Activated CD4-positive, alpha-beta T cell treated with anti-CD3 and anti-CD28 coated beads, Interleukin-2, amount 50 U/mL, for 1 hour (primary cell): ENCODE measurements around the gene YWHAG.
"Not testable (repeated sequence)": the region's sequence is repeated elsewhere in the genome, so short reads cannot be mapped to it uniquely, and the experiment has no call there.

ENCODE experiments used
- DNase-seq: peaks from one replicate; pipeline ENCODE4 v3.0.0-alpha.2; 2020

The YWHAG gene

DNA sequence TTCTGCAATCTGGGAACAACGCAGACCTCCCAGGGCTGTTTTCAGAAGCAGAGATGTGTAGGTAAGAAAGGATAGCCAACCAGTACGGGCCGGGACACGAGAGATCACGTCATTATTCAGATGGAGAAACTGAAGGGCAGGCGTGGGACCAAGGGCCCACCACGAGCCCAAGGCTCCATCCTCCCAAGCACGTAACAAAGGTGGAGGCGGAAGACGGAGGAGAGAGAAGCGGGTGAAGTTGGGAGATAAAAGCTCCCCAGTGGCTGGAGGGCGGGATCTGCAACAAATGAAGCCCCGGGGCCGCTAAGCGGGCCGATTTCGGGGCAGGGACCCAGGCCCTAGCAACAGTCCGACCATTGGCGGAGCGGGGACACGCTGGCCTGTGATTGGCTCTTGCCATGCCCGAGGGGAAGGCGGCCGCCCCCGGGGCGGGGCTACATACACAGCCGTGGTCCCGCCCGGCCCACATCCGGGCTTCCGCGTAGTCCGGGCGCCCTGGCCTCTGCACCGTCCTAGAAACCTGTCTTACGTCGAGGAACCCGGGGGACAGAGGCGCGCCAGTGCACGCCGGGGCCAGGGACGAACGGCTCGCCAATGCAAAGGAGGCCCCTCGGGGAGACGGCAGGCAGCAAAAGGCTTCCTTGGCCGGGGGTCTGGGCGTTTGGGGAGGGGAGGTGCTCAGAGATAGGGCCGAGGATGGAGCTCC is 40.9 kb downstream of the YWHAG start:
- DNase-seq, result peak; percentile 94

DNA sequence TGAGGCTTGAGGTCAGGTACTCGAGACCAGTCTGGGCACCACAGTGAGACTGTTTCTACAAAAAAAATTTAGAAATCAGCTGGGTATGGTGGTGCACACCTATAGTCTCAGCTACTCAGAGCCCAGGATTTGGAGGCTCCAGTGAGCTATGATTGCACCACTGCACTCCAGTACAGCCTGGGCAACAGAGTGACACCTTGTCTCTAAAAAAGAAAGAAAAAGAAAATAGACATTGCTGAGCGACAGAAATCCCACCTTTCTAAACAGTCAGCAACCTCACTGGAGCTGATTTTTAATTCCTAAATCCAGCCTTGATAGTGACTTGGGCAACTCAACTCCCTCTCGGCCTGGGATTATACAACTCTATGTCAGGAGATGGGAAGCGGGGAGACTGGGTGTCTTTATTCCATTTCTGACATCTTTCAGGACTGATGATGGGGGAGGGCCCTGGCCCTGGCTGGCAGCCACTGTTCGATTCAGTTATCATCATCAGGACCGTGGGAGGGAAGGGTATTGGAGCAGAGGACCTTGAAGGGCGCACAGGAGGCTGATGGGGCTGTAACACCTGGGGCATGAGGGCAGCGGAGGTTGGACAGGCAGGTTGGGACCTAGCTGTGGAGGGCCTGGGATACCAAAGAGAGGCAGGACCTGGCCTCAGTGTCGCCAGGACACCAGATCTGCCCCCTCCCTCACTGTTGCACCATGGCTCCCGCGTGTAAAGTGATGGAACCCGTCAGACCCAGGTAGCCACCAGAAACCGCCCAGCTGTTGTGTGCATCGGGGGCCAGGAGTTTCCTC is 41.6 kb downstream of the YWHAG start:
- no peak for DNase-seq

- no peak for DNase-seq
Measured at GRCh38 chr7:76315364-76315763, 43.4 kb downstream of the YWHAG start.

- DNase-seq, result not testable (repeated sequence)
Measured at GRCh38 chr7:76314740-76315139, 44.1 kb downstream of the YWHAG start.

DNA sequence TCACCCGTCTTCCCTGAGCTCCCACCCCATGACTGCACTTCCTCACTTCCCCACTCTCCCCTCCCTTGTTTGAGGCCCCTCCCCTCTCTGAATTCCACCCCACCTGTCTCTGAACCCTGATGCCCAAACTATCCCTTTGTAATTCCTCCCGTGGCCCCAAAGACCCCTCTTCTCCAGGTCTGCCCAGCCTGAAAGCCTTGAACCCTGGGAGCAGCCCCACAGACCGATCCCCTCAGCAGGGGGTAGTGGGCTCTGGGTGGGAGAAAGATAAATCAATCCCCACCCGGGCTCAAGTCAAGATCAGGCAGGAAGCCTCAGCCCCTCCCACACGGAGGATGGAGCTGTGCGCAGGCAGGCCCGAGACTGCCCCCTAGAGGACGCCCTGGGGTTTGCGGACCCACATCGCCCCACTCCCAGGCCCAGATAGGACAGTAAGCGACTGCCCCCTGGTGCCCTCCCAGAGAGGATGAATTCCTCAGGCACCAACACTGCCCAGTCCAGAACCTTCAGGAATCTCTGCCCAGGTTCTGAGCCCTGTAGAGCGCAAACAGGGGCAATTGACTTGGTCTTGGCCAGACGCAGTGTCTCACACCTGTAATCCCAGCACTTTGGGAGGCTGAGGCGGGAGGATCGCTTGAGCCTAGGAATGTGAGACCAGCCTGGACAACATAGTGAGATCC is 44.6 kb downstream of the YWHAG start:
- DNase-seq, result peak; percentile 97

GRCh38 chr7:76311838-76312237 is 47.0 kb downstream of the YWHAG start:
- not testable (repeated sequence) for DNase-seq

- no peak for DNase-seq
Measured at GRCh38 chr7:76310102-76310957, 48.5 kb downstream of the YWHAG start.

- not testable (repeated sequence) for DNase-seq
Measured at GRCh38 chr7:76309341-76310101, 49.3 kb downstream of the YWHAG start.

- DNase-seq, result not testable (repeated sequence)
Measured at GRCh38 chr7:76308874-76309273, 49.9 kb downstream of the YWHAG start.

- no peak for DNase-seq
Measured at GRCh38 chr7:76304888-76305375, 53.9 kb downstream of the YWHAG start.

- DNase-seq, result peak; percentile 79
Measured at GRCh38 chr7:76303202-76304147, 55.3 kb downstream of the YWHAG start.

- peak; percentile 67 for DNase-seq
Measured at GRCh38 chr7:76302347-76303201, 56.2 kb downstream of the YWHAG start, which contains the start of gene HSPB1. Gene HSPB1, plus strand, starts transcription at chr7:76302673. Its CDS starts 40 bp downstream, at chr7:76302713.

DNA sequence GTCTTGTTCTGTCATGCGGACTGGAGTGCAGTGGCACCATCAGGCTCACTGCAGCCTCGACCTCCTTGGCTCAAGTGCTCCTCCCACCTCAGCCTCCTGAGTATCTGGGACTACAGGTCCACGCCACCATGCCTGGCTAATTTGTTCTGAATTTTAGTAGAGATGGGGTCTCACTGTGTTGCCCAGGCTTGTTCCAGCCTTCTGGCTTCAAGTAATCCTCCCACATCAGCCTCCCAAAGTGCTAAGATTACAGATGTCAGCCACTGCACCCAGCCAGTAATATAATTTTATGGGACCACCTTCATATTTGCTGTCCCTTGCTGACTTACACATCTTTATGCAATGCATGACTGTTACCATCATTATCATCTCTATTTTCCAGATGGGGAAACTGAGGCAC is 57.8 kb downstream of the YWHAG start:
- DNase-seq, result no peak

- DNase-seq, result no peak
Measured at GRCh38 chr7:76300166-76300731, 58.5 kb downstream of the YWHAG start.

- DNase-seq, result no peak
Measured at GRCh38 chr7:76296743-76297740, 61.7 kb downstream of the YWHAG start.

DNA sequence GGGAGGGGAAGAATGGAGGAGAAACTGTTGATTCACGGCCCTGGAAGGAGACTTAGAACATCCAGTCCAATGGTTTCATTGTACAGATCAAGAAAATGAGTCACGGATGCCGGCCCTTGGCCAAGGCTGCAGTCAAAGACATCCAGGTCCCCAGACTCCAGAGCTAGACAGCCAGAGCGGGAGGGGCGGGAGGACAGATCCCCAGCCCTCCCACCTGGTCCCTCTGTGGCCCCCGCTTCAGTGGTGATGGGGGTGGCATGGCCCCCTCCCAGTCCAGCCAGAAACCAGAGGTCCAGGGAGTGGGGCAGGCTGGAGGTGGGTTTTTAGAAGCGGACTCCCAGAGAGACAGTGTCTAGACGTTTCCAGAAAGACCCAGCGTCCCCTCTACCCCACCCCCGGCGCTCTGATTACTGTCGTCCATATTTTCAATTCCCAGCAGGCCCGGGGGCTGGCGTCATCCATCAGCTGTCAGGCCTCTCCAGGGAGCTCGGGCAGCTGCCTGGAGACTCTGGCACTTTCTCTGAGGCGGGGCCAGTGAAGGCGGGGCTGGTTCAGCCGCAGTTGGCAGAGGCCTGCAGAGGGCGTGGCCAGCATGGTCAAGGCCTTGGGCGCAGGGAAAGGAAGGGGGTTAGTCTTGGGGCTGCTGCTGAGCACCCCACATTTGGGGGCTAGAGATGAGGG is 64.3 kb downstream of the YWHAG start:
- no peak for DNase-seq

- DNase-seq, result no peak
Measured at GRCh38 chr7:76293407-76293901, 65.3 kb downstream of the YWHAG start.
